GM12872 (cell line): Measurements from ENCODE around the gene PFDN1.

Experiments used
- TF ChIP-seq, protein P1 (sequence below): IDR thresholded peaks from 3 replicates; pipeline ENCODE4 v1.5.1; 2011; ENCODE audit warnings: low read depth, mild to moderate bottlenecking, low read length, moderate library complexity; ENCODE audit not compliant: insufficient read depth

The PFDN1 gene

DNA sequence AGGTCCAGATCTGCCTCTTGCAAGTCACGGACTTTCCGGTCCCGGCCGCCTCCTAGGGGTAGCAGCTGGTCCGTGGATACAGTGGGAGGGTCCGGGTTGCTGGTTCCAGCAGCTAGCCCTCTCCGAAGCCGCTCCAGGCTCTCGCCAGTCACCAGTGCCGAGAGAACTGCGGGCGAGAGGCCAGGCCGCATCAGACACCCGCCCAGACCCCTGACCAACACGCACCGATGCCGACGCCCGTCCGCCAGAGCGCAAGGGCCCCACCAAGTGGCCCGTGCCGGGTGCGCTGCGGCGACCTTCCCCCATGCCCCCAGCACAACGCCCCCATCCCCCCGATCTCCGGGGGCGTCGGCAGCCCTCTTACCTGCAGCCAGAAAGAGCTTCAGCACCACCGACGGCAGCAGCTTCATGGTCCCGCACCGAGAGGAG, 43.0 kb upstream of the PFDN1 start:
- TF ChIP-seq, protein P1, sequence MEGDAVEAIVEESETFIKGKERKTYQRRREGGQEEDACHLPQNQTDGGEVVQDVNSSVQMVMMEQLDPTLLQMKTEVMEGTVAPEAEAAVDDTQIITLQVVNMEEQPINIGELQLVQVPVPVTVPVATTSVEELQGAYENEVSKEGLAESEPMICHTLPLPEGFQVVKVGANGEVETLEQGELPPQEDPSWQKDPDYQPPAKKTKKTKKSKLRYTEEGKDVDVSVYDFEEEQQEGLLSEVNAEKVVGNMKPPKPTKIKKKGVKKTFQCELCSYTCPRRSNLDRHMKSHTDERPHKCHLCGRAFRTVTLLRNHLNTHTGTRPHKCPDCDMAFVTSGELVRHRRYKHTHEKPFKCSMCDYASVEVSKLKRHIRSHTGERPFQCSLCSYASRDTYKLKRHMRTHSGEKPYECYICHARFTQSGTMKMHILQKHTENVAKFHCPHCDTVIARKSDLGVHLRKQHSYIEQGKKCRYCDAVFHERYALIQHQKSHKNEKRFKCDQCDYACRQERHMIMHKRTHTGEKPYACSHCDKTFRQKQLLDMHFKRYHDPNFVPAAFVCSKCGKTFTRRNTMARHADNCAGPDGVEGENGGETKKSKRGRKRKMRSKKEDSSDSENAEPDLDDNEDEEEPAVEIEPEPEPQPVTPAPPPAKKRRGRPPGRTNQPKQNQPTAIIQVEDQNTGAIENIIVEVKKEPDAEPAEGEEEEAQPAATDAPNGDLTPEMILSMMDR, result peak; percentile 31; the same call in 2 of the 3 replicates

DNA sequence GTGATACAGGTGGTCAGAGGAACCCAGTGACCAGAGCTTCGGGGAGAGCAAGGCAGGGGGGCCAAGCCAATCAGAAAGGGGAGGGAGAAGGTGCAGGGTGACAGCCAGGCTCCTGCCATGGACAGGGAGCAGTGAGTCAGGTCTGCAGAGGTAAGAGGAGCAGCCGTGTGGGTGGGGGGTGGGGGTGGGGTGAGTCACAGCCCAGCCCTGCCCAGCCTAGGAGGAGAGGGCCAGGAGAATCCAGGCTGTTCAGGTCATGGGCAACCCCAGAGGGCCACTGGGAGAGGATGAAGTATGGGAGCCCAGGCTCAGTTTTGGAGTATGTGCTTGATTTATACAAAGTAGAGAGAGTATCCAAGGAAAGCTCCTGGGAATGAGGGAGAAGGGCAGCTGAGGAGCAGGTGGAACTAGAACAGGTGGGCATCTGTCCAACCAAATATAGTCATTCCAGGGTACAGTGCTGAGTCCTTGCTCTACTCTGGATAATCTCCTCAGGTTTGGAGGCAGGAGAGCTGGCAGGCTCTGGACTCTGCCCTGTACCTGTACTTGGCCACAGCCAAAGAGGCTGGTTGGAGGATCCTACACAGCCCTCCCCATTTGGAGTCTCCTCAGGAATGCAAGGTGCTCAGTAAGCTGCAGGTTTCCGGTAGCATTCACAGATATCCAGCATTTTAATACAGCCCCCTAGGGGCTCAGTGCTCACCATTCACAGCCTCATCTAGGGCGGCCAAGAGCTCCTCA, 42.0 kb upstream of the PFDN1 start:
- TF ChIP-seq, protein P1, result no peak

GRCh38 chr5:140342896-140343295, 40.0 kb upstream of the PFDN1 start:
- TF ChIP-seq, protein P1, result no peak

- TF ChIP-seq, protein P1, result no peak
These were observed 39.4 kb upstream of the PFDN1 start for GRCh38 chr5:140342287-140342686.

DNA sequence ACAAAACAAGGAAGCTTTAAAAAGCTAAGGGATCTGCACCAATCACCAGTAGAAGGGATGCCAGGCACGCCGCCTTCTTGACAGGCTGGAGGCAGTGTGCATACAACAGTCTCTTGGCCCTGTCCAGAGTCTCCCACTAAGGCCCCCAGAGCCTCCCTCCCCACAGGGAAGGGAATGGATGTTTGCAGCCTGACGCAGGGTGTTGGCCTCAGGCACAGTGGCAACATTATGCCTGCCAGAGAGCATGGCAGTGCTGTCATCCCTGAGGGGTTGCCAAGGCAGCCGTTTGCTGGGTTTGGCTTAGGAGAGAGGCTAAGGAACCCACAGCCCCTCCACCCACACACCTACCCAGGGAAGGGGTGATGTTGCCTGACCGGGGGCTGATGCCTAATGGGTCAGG, 38.7 kb upstream of the PFDN1 start:
- TF ChIP-seq, protein P1, result no peak

DNA sequence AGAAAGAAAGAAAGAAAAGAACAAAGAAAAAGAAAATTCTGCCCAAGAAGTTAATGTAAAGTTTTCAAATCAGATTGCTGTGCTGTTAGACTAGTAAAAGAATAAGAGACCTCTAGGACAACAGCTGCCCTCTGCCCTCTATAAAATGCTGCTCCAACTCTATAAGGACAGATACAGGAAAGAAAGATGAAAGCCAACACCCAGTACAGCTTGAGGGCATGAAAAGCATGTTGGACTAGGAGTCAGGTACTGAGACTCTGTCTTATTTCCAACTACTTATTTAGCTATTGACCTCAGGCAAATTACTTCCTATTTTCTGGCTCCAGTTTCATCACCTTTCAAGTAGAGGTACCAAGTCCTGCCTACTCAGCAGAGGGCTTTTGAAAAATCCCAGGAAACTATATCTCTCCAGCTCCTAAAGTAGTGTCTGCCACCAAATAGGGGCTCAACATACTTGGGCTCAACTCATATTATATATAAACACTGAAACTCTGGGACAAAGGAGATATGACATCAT, 37.8 kb upstream of the PFDN1 start:
- TF ChIP-seq, protein P1, result no peak

DNA sequence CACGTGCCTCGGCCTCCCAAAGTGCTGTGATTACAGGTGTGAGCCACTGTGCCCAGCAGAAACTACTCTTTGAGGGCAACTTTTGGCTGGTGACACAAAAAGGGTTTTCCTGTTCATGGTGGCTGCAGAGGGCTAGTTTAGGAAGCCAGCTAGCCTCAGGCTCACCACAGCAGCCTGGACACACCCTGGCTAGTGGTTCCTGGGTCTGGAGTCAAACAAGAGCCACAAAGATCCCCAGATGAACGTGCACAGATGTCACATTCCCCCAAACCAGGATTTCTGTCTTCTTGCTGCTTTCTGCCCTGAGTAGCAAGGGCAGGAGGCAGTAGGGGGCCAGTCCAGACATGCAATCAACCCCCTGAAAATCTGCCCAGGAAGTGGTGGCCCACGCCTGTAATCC, 36.7 kb upstream of the PFDN1 start:
- TF ChIP-seq, protein P1, result no peak
